ENCODE measurements around the gene NFS1. TPM values are rescaled to one million over a fixed set of nuclear protein-coding genes. Genes with fewer than 3 reads are reported as not detected.

Gene NFS1
- total and polyA plus RNA-seq, 5 donors from 2014 or later = 21.2 to 32.6 (median 23.9) TPM

DNA sequence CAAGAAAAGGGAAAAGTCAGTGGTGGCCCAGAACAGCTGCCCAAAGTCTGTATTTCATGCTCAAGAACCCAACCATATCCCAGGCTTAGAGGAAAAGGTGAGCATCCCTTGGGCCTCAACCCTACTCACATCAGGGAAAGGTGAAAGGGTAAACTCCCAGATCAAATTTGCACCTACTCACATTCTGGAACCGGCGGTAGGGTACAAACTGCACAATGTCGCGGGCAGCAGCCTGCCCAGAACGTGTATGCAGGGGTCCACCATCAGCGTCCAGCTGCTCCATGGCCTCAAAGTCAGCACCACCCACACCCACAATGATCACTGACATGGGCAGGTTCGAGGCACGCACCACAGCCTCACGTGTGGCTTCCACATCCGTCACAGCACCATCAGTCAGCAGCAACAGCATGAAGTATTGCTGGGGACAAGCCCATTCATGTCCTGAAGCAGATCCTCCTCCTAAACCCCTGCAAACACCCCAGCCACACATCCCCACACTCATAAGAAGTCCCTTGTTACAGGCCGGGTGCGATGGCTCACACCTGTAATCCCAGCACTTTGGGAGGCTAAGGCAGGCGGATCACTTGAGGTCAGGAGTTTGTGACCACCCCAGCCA lies 72.7 kb downstream of the NFS1 start:
- Histone ChIP-seq H3K27me3 (ENCODE audit: control insufficient read depth, insufficient read depth, low read length) (no peaks in the 10 kb centered on the region), H3K4me3 (ENCODE audit: low read depth, low read length) (no peak overlapping the region), H3K4me1 (ENCODE audit: control insufficient read depth, insufficient read depth, low read length, poor library complexity, severe bottlenecking) (no peaks in the 10 kb centered on the region), H3K9me3 (ENCODE audit: control insufficient read depth in 2 of 2, low read length in 2 of 2) (no peaks in the 10 kb centered on the region), H3K27ac (ENCODE audit: insufficient read depth, low read length, poor library complexity, severe bottlenecking) (no peak overlapping the region), H3K36me3 (ENCODE audit: control insufficient read depth, insufficient read depth, low read length) (peaks cover 57% of the 10 kb centered on the region)
- no peaks in the 10 kb centered on the region for H3K4me1 Mint-ChIP-seq
- no peak overlapping the region for H3K27ac Mint-ChIP-seq
- H3K36me3 Mint-ChIP-seq = peaks cover 33% of the 10 kb centered on the region
- DNase-seq (no peak), ATAC-seq (ENCODE audit: low read depth in 2 of 2) (no peak)
- no peak overlapping the region for H3K4me3 Mint-ChIP-seq
- no peaks in the 10 kb centered on the region for H3K9me3 Mint-ChIP-seq
- no peaks in the 10 kb centered on the region for H3K27me3 Mint-ChIP-seq

DNA sequence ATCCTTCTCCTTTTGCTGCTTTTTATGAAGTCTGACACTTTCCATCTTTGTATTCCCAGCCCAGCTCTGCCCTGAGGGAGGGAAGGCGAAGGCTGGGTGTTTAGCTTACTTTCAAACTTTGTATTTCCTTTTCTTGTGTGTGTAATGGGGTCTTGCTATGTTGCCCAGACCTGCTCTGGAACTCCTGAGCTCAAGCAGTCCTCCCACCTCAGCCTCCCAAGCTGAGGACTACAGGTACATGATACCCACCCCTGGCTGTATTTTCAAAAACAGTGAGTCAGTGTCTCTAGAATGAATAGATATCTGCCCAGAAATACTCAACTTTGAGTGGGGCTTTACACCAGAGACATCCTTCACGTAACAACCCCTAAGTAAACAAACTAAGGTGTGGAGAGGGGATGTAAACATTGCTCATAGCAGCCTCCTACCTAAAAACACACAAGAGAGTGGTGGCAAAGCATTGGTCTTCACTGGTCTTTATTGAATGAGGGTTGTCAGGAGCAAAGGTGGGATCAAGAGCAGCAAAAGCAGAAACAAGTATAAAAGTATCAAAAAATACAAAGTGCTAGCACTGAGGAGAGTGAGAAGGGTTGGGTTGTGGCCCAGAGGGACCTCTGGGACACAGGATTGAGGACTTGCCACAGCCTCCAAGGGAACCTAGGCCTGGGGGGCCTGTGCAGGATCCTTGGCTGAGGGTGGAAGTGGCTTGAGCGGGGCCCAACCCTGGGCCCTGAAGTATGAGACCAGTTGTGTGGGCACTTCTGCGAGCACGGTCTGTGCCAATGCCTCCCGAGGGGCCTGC lies 73.4 kb downstream of the NFS1 start:
- no peaks in the 10 kb centered on the region for H3K4me1 Mint-ChIP-seq
- ATAC-seq (ENCODE audit: low read depth in 2 of 2) (no peak), DNase-seq (no peak)
- no peaks in the 10 kb centered on the region for H3K27me3 ChIP-seq (ENCODE audit: control insufficient read depth, insufficient read depth, low read length)
- no peaks in the 10 kb centered on the region for H3K9me3 ChIP-seq (ENCODE audit: control insufficient read depth in 2 of 2, low read length in 2 of 2)
- no peaks in the 10 kb centered on the region for H3K4me1 ChIP-seq (ENCODE audit: control insufficient read depth, insufficient read depth, low read length, poor library complexity, severe bottlenecking)
- no peak overlapping the region for H3K4me3 ChIP-seq (ENCODE audit: low read depth, low read length)
- H3K4me3 Mint-ChIP-seq = no peak overlapping the region
- H3K27ac Mint-ChIP-seq = peak overlapping the region in 1 of 3 donors; percentile 88
- H3K27me3 Mint-ChIP-seq = no peaks in the 10 kb centered on the region
- H3K36me3 Mint-ChIP-seq = peaks cover 35% of the 10 kb centered on the region
- no peaks in the 10 kb centered on the region for H3K9me3 Mint-ChIP-seq
- peaks cover 50% of the 10 kb centered on the region for H3K36me3 ChIP-seq (ENCODE audit: control insufficient read depth, insufficient read depth, low read length)
- H3K27ac ChIP-seq (ENCODE audit: insufficient read depth, low read length, poor library complexity, severe bottlenecking) = no peak overlapping the region

DNA sequence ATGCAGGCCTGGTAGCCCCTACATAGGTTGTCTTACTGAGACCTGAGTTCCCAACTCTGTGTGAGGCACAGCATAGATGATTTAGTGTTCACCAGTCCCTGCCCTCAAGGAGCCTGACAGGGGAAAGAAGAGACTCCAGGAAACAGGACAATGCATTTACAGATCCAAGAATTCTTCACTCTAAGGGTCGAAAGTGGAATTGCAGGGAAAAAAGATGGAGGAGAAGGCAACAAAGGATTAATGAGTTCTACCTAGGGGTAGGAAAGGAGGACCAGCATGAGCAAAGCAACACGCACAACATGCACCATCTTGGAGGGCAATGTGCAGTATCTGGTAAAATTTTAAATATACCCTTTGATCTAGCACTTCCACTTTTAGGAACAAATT lies 77.6 kb downstream of the NFS1 start:
- H3K36me3 Mint-ChIP-seq = peaks cover 14% of the 10 kb centered on the region

DNA sequence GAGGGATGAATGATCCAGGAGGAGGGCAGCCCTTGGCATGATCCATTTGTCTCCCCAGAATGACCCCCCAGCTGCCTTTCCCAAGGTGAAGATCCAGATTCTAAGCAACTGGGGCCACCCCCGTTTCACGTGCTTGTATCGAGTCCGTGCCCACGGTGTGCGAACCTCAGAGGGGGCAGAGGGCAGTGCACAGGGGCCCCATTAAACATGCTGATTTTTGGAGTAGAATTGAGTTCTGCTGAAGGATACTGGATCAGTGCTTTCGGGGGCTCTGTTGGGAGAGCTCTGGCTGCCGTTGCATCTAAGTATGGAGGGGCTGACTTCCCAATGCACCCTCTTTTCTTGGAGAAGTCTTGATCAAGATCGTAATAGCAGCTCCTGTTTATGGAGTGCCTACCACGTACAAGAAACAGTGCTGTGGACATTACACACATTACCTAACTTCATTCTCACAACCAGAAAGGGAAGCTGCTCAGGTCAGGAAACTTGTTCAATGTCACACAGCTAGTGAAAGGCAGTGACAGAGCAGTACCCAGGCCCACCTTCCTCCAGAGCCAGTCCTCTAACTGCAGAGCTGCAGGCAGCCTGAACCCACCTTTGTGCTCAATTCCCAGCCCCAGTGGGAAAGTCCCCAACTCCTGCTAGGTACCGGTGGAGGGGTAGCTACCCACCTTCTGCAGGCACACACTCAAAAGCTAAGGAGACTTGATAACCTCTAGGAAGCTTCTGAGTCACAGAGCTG lies 78.2 kb downstream of the NFS1 start:
- no peaks in the 10 kb centered on the region for H3K9me3 ChIP-seq (ENCODE audit: control insufficient read depth in 2 of 2, low read length in 2 of 2)
- no peak overlapping the region for H3K4me3 ChIP-seq (ENCODE audit: low read depth, low read length)
- peaks cover 35% of the 10 kb centered on the region for H3K4me1 ChIP-seq (ENCODE audit: control insufficient read depth, insufficient read depth, low read length, poor library complexity, severe bottlenecking)
- ATAC-seq (ENCODE audit: low read depth in 2 of 2) (no peak), DNase-seq (no peak)
- Mint-ChIP-seq H3K36me3 (peaks cover 10% of the 10 kb centered on the region), H3K4me3 (peak overlapping the region in 2 of 4 donors; percentile 13 to 87), H3K27ac (peak overlapping the region in 1 of 3 donors; percentile 29), H3K9me3 (no peaks in the 10 kb centered on the region), H3K4me1 (peaks cover 3 to 34% (median 17%) of the 10 kb centered on the region in 4 donors), H3K27me3 (no peaks in the 10 kb centered on the region)
- no peaks in the 10 kb centered on the region for H3K27me3 ChIP-seq (ENCODE audit: control insufficient read depth, insufficient read depth, low read length)
- peaks cover 8% of the 10 kb centered on the region for H3K36me3 ChIP-seq (ENCODE audit: control insufficient read depth, insufficient read depth, low read length)
- no peak overlapping the region for H3K27ac ChIP-seq (ENCODE audit: insufficient read depth, low read length, poor library complexity, severe bottlenecking)

More for the DNA sequence above, 77.6 kb downstream of the NFS1 start:
- Histone ChIP-seq H3K4me3 (ENCODE audit: low read depth, low read length) (no peak overlapping the region), H3K4me1 (ENCODE audit: control insufficient read depth, insufficient read depth, low read length, poor library complexity, severe bottlenecking) (peaks cover 34% of the 10 kb centered on the region), H3K9me3 (ENCODE audit: control insufficient read depth in 2 of 2, low read length in 2 of 2) (no peaks in the 10 kb centered on the region), H3K36me3 (ENCODE audit: control insufficient read depth, insufficient read depth, low read length) (peaks cover 14% of the 10 kb centered on the region), H3K27me3 (ENCODE audit: control insufficient read depth, insufficient read depth, low read length) (no peaks in the 10 kb centered on the region), H3K27ac (ENCODE audit: insufficient read depth, low read length, poor library complexity, severe bottlenecking) (no peak overlapping the region)
- no peak for ATAC-seq (ENCODE audit: low read depth in 2 of 2)
- no peak for DNase-seq
- H3K9me3 Mint-ChIP-seq = no peaks in the 10 kb centered on the region
- H3K4me3 Mint-ChIP-seq = no peak overlapping the region
- H3K4me1 Mint-ChIP-seq = peaks cover 3 to 30% (median 15%) of the 10 kb centered on the region in 4 donors
- H3K27me3 Mint-ChIP-seq = no peaks in the 10 kb centered on the region
- H3K27ac Mint-ChIP-seq = peak overlapping the region; percentile 29 to 78 (median 76)

DNA sequence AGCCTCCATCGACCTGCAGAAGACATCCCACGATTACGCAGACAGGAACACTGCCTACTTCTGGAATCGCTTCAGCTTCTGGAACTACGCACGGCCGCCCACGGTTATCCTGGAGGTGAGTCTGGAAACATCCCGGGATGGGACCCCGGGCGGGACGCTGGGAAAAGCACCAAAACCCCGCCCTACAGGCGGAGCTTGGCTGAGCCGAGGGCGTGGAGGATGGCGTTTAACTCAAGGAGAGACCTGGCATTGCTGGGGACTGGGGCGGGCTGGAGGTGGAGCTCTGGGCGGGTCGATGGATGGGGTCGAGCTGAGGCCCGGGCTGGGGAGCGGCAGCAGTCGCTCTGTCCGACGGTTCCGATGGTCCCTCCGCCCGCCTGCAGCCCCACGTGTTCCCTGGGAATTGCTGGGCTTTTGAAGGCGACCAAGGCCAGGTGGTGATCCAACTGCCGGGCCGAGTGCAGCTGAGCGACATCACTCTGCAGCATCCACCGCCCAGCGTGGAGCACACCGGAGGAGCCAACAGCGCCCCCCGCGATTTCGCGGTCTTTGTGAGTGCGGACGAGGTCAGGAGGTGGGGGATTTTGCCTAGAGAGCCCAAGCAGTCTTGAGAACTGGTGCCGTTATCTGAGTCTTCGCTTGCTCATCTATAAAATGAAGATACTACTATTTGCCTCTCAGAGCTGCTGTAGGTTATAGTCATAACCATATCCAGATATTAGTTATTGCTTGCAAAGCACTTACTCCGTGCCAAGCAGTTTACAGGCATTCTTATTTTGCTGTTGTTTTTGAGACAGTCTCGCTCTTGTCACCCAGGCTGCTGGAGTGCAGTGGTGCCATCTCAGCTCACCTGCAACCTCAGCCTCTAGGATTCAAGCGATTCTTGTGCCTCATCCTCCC lies 79.7 kb downstream of the NFS1 start:
- peaks cover 42% of the 10 kb centered on the region for H3K4me1 ChIP-seq (ENCODE audit: control insufficient read depth, insufficient read depth, low read length, poor library complexity, severe bottlenecking)
- H3K27ac ChIP-seq (ENCODE audit: insufficient read depth, low read length, poor library complexity, severe bottlenecking) = peak overlapping the region; percentile 67
- peak overlapping the region; percentile 65 for H3K4me3 ChIP-seq (ENCODE audit: low read depth, low read length)
- H3K27ac Mint-ChIP-seq = peak overlapping the region; percentile 3 to 98 (median 91)
- H3K36me3 Mint-ChIP-seq = peaks cover 3% of the 10 kb centered on the region
- DNase-seq (peak; percentile 67 to 85 (median 75)), ATAC-seq (ENCODE audit: low read depth in 2 of 2) (peak; percentile 18 to 25)
- peak overlapping the region; percentile 87 to 97 (median 90) for H3K4me3 Mint-ChIP-seq
- H3K4me1 Mint-ChIP-seq = peaks cover 3 to 40% (median 19%) of the 10 kb centered on the region in 4 donors
- no peaks in the 10 kb centered on the region for H3K9me3 Mint-ChIP-seq
- no peaks in the 10 kb centered on the region for H3K27me3 ChIP-seq (ENCODE audit: control insufficient read depth, insufficient read depth, low read length)
- no peaks in the 10 kb centered on the region for H3K36me3 ChIP-seq (ENCODE audit: control insufficient read depth, insufficient read depth, low read length)
- no peaks in the 10 kb centered on the region for H3K27me3 Mint-ChIP-seq
- H3K9me3 ChIP-seq (ENCODE audit: control insufficient read depth in 2 of 2, low read length in 2 of 2) = no peaks in the 10 kb centered on the region

DNA sequence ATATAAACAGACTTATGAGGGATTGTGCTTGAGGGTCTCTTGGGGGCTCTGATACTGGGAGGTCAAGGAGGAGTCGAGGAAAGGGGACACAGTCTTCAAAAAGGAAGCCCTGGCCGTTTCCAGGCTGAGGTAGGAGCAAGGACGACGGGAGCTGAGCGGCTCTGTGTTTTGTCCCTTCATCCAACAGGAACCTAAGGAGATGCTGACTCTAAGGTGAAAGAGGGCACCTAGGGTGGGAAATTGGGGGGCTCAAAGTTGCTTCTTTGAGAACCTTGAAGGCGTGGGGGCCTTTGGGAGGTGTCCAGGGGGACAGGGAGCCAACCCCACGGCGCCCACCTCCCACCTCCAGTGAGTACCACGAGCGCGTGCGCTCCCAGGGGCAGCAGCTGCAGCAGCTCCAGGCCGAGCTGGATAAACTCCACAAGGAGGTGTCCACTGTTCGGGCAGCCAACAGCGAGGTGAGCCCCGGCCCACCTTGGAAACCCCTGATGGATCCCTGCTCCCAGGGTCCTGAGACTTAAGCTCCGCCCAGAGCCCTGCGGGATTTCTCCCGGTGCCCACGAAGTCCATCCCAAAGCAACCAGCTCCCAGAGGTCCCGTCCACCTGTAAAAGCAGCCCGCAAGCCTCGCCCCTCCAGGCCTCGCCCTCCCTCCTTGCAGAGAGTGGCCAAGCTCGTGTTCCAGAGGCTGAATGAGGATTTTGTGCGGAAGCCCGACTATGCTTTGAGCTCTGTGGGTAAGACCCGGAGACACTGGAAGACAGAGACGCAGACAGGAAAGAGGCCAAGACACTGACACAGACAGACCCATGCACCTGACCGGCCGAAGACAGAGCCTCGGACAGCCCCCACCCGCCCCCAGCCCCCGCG lies 80.7 kb downstream of the NFS1 start:
- Mint-ChIP-seq H3K36me3 (peaks cover 3% of the 10 kb centered on the region), H3K27ac (peak overlapping the region; percentile 83 to 98 (median 91)), H3K4me3 (peak overlapping the region; percentile 87 to 97 (median 90)), H3K9me3 (no peaks in the 10 kb centered on the region), H3K27me3 (no peaks in the 10 kb centered on the region), H3K4me1 (peaks cover 3 to 41% (median 19%) of the 10 kb centered on the region in 4 donors)
- Histone ChIP-seq H3K27me3 (ENCODE audit: control insufficient read depth, insufficient read depth, low read length) (no peaks in the 10 kb centered on the region), H3K27ac (ENCODE audit: insufficient read depth, low read length, poor library complexity, severe bottlenecking) (peak overlapping the region; percentile 60), H3K4me3 (ENCODE audit: low read depth, low read length) (peak overlapping the region; percentile 65), H3K4me1 (ENCODE audit: control insufficient read depth, insufficient read depth, low read length, poor library complexity, severe bottlenecking) (peaks cover 42% of the 10 kb centered on the region), H3K9me3 (ENCODE audit: control insufficient read depth in 2 of 2, low read length in 2 of 2) (no peaks in the 10 kb centered on the region), H3K36me3 (ENCODE audit: control insufficient read depth, insufficient read depth, low read length) (no peaks in the 10 kb centered on the region)
- ATAC-seq (ENCODE audit: low read depth in 2 of 2) (no peak), DNase-seq (peak; percentile 7 to 37 (median 22))
